ENCODE data around the gene SLC1A1. TPM values are rescaled to one million over a fixed set of nuclear protein-coding genes. Genes with fewer than 3 reads are reported as not detected.

Gene SLC1A1
- total and polyA plus RNA-seq, 2 of the 13 experiments (the other 11 are each of a cell fraction or from before 2014, with no cell fraction given): not detected

- no peak for DNase-seq (ENCODE audit: low spot score)
- in situ Hi-C loops (cut with HindIII; ENCODE audit: extremely low pct_ligation_motif_present, low pct_unique_long_range_greater_than_20kb) (loop anchor here (10.0 kb wide), 2 partner anchors 165 to 235 kb away; no protein-coding TSS in a partner anchor), intact Hi-C loops (cut with micrococcal nuclease; ENCODE audit: unreplicated experiment) (loop anchor here (5.0 kb wide), 2 partner anchors 168 to 233 kb away; no protein-coding TSS in a partner anchor)
- Histone ChIP-seq H4K20me1 (ENCODE audit: insufficient read depth, low read length) (no peaks in the 10 kb centered on the region), H3K36me3 (replicated peaks in 1 of 2; ENCODE audit: control insufficient read depth in 1 of 2, insufficient read depth in 2 of 2, low read length in 2 of 2) (no peaks in the 10 kb centered on the region), H3K9me3 (ENCODE audit: low read length) (no peaks in the 10 kb centered on the region), H3K27me3 (ENCODE audit: control insufficient read depth in 1 of 2, insufficient read depth in 2 of 2, low read length in 2 of 2) (no peaks in the 10 kb centered on the region; a peak in 1 of 5 replicates), H3K9ac (ENCODE audit: insufficient read depth, low read depth, low read length) (no peak overlapping the region), H2AFZ (ENCODE audit: low read length) (no peak overlapping the region), H3K4me3 (replicated peaks in 1 of 3; ENCODE audit: insufficient read depth in 1 of 3, low read depth in 2 of 3, low read length in 3 of 3) (no peak overlapping the region), H3K27ac (ENCODE audit: extremely low read length, insufficient read depth, low read length) (no peak overlapping the region), H3K79me2 (ENCODE audit: insufficient read depth, low read length) (no peaks in the 10 kb centered on the region), H3K4me1 (ENCODE audit: insufficient read depth, low read length) (no peaks in the 10 kb centered on the region), H3K4me2 (ENCODE audit: low read depth, low read length) (no peak overlapping the region)
- ChIA-PET POLR2A (no interaction called here), CTCF (ENCODE audit: low intra/inter-chr PET ratio, low total read pairs) (interaction anchor here (0.9 to 1.4 kb wide), 2 partner anchors 167 to 234 kb away, joined by 3 to 4 read pairs; no protein-coding TSS in a partner anchor)
- no peak; the same call in 2 of the 3 replicates for ATAC-seq
- no peak for TF ChIP-seq DDIT3 (CRISPR knock-in tag; IDR thresholded peaks at IDR 0.05)
- no peak for TF ChIP-seq ATF3 (CRISPR knock-in tag; IDR thresholded peaks at IDR 0.05)
- TF ChIP-seq ZNF335 (CRISPR knock-in tag; IDR thresholded peaks at IDR 0.05): no peak
- TF ChIP-seq ZNF451 (CRISPR knock-in tag; IDR thresholded peaks at IDR 0.05): no peak
- TF ChIP-seq RNF2 (conservative IDR thresholded peaks at IDR 0.05; ENCODE audit: low read depth): no peak
- FAIRE-seq: no peak
- 5% methylated on average over 4 of the region's 4 CpGs for WGBS (ENCODE audit: low lambda C conversion rate)
- BruUV-seq (replicated peaks): no TSS peak
Observed at GRCh38 chr9:4549751-4550295, 59.6 kb downstream of the SLC1A1 start.

GRCh38 chr9:4550777-4551484 is 60.7 kb downstream of the SLC1A1 start:
- CTCF ChIA-PET (ENCODE audit: low intra/inter-chr PET ratio, low total read pairs): no interaction called here
- in situ Hi-C loops (cut with HindIII; ENCODE audit: extremely low pct_ligation_motif_present, low pct_unique_long_range_greater_than_20kb): loop anchor here (10.0 kb wide), 1 partner anchor 236 kb away; no protein-coding TSS in a partner anchor
- H4K20me1 ChIP-seq (ENCODE audit: insufficient read depth, low read length): no peaks in the 10 kb centered on the region
- 0% methylated on average over 4 of the region's 4 CpGs for WGBS (ENCODE audit: low lambda C conversion rate)
- no peak overlapping the region for H3K4me2 ChIP-seq (ENCODE audit: low read depth, low read length)
- DNase-seq (ENCODE audit: low spot score) (no peak), FAIRE-seq (no peak), ATAC-seq (no peak)
- intact Hi-C loops (cut with micrococcal nuclease; ENCODE audit: unreplicated experiment): loop anchor here (5.0 kb wide), 1 partner anchor 234 kb away; no protein-coding TSS in a partner anchor
- BruUV-seq (replicated peaks): no TSS peak
- no peaks in the 10 kb centered on the region for H3K79me2 ChIP-seq (ENCODE audit: insufficient read depth, low read length)
- no peaks in the 10 kb centered on the region for H3K9me3 ChIP-seq (ENCODE audit: low read length)
- no peak overlapping the region for H3K9ac ChIP-seq (ENCODE audit: insufficient read depth, low read depth, low read length)
- H3K4me1 ChIP-seq (ENCODE audit: insufficient read depth, low read length): no peaks in the 10 kb centered on the region
- H3K27me3 ChIP-seq (ENCODE audit: control insufficient read depth in 1 of 2, insufficient read depth in 2 of 2, low read length in 2 of 2): no peaks in the 10 kb centered on the region; a peak in 1 of 5 replicates
- no peak overlapping the region for H3K4me3 ChIP-seq (replicated peaks in 1 of 3; ENCODE audit: insufficient read depth in 1 of 3, low read depth in 2 of 3, low read length in 3 of 3)
- H3K27ac ChIP-seq (ENCODE audit: extremely low read length, insufficient read depth, low read length): no peak overlapping the region
- POLR2A ChIA-PET: no interaction called here
- no peaks in the 10 kb centered on the region for H3K36me3 ChIP-seq (replicated peaks in 1 of 2; ENCODE audit: control insufficient read depth in 1 of 2, insufficient read depth in 2 of 2, low read length in 2 of 2)
- no peak overlapping the region for H2AFZ ChIP-seq (ENCODE audit: low read length)
- TF ChIP-seq HINFP (CRISPR knock-in tag; IDR thresholded peaks at IDR 0.05; ENCODE audit: low read depth) (no peak), ZBTB46 (CRISPR knock-in tag; IDR thresholded peaks at IDR 0.05; ENCODE audit: borderline replicate concordance) (no peak), ONECUT2 (CRISPR knock-in tag; IDR thresholded peaks at IDR 0.05) (no peak), HDAC6 (IDR thresholded peaks at IDR 0.05; ENCODE audit: low read depth, low read length) (no peak), GATA4 (IDR thresholded peaks at IDR 0.05; ENCODE audit: borderline replicate concordance, low read depth) (no peak), NFIB (CRISPR knock-in tag; IDR thresholded peaks at IDR 0.05; ENCODE audit: borderline replicate concordance) (no peak), FOXK1 (CRISPR knock-in tag; IDR thresholded peaks at IDR 0.05; ENCODE audit: borderline replicate concordance, low read depth) (no peak), POGZ (CRISPR knock-in tag; IDR thresholded peaks at IDR 0.05) (no peak)
